DMS79 treated with DMSO at 0.1 percent for 48 hours (cell line): ENCODE results near the gene SLC37A2.

Experiments used
- DNase-seq: peaks from one replicate; lab custom pipeline; 2025; lab: John Stamatoyannopoulos, UW

Gene SLC37A2

GRCh38 chr11:125111001-125111342 lies 47.9 kb downstream of the SLC37A2 start:
- peak; percentile 77 for DNase-seq

GRCh38 chr11:125111343-125112207 lies 48.5 kb downstream of the SLC37A2 start, which contains the start of gene TMEM218:
Gene TMEM218, minus strand, starts transcription at chr11:125111626. Its CDS starts 9,385 bp downstream, at chr11:125102241.
- DNase-seq: peak; percentile 99

DNA sequence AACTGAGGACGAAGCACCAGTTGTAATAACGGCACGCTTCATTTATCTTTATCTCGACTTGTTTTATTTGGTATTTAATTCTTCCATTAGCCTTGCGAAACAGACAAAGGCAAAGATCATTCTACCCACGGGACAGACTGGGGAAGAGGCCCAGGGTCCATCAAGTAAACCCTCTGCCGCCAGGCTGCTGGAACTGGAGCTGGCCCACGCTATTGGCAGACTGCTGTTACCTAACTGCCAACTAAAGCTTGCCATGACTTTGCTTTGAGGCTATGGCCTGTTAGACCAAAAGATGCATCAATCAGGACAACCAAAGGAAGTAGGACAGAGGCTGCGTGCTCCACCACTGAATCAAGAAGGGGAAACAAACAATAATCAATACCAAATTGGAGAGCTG lies 49.1 kb downstream of the SLC37A2 start:
- DNase-seq: no peak

DNA sequence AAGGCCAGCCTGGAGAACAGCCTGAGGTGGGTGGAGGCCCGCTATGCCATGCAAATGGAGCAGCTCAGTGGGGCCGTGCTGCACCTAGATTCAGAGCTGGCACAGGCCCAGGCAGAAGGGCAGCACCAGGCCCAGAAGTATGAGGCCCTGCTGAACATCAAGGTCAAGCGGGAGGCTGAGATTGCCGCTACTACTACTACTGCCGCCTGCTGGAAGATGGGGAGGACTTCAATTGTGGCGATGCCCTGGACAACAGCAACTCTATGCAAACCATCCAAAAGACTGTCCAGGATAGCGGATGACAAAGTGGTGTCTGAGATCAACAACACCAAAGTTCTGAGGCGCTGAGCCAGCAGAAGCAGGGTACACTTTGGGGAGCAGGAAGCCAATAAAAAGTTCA lies 51.4 kb downstream of the SLC37A2 start:
- no peak for DNase-seq

- DNase-seq: no peak
Observed at GRCh38 chr11:125117429-125117828, 54.3 kb downstream of the SLC37A2 start.

GRCh38 chr11:125123194-125123946 lies 60.3 kb downstream of the SLC37A2 start:
- DNase-seq: no peak

DNA sequence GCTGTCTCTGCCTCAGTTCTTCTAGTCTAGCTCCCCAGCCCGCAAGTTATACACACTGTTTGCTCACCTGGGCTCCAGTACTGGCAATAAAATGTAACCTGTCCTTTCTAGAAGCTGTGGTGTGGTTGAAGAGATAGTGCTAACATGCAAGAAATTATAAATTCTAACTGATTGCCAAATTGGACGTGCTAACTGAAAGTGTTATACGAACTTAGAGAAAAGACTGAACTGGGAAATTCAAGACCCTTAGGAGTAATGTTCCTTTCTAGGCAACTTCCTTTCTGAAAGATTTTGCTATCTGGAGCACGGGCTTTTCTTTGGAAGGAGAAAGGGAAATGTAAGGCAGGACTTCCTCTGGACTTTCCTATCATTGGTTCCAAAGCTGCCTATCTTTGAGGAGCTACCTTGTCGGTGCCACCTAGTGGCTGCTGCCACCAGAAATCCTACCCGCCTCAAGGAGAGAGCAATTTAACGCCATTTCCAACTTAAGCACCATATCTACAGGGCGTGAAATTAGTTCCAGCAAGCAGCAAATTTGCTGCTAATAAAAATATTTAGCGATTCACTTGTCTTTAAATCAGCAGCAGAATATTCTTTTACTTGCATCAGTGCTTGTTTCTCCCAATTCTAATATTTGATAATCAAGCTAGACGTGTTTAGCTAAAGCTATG lies 61.0 kb downstream of the SLC37A2 start:
- peak; percentile 66 for DNase-seq

- no peak for DNase-seq
Observed at GRCh38 chr11:125124618-125124992, 61.5 kb downstream of the SLC37A2 start.

DNA sequence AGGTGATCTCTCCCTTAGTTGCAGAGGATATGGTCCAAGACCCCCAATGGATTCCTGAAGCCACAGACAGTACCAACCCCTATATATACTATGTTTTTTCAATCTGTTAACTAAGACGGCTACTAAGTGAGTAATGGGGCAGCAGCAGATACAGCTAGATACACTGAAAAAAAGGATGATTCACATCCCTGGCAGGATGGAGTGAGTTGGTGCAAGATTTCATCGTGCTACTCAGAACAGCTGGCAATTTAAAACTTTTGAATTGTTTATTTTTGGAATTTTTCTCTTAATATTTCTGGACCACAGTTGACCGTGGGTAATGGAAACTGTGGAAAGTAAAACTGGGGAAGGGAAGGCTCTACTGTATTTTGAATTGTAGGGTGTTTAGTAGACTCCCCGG lies 65.3 kb downstream of the SLC37A2 start:
- no peak for DNase-seq

DNA sequence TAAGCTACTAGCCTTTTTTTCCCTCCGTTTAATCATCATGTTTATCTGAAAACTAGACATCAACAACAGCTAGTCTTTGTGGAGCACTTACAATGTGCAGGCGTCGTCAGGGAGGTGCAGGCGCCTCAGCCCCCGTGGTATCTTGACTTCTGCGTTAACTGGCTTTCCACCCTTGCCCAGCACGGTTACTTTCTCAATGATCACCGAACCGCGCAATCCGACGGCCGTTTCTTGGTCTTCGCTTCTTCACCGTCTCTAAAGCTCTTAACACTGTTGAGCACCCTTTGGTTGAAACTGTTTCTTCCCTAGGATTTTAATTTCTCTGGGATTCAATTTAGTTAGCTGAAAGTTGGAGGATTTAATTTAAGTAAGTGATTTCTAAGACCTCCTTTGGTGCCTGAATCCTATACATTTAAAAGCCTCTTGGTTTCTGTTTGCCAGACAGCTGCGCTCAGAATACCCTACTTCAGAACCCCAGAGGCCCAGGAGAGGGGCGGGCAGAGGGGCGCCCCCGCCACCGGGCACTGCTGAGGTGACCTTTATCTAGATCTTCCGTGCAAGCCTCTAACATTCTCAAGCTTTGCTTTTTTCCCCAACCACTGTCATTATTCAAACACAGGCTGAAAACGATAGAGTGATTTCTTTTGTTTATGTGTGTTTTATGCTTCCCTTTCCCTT lies 66.3 kb downstream of the SLC37A2 start:
- peak; percentile 38 for DNase-seq

- no peak for DNase-seq
Observed at GRCh38 chr11:125132071-125132470, 69.0 kb downstream of the SLC37A2 start.

DNA sequence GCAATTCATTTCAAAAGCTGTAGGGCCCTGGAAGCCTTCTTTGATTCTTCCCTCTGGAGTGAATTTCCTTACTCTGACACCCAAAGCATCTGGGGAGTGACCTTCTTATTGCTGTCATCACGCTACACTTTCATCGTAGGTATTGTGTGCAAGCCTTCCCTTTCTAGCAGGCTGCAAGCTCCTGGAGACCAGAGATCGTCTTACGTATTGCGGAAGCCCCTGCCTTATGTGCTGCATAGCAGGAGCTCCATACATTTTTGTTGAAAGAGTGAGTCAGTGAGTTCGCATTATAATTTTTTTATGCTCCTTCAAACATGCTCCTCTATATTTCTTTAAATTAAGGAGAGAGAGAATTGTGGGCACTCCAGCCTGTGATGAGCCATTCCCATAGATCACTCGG lies 69.5 kb downstream of the SLC37A2 start:
- DNase-seq: no peak

- DNase-seq: no peak
Observed at GRCh38 chr11:125136001-125136400, 72.9 kb downstream of the SLC37A2 start.

- no peak for DNase-seq
Observed at GRCh38 chr11:125138966-125139365, 75.9 kb downstream of the SLC37A2 start.

DNA sequence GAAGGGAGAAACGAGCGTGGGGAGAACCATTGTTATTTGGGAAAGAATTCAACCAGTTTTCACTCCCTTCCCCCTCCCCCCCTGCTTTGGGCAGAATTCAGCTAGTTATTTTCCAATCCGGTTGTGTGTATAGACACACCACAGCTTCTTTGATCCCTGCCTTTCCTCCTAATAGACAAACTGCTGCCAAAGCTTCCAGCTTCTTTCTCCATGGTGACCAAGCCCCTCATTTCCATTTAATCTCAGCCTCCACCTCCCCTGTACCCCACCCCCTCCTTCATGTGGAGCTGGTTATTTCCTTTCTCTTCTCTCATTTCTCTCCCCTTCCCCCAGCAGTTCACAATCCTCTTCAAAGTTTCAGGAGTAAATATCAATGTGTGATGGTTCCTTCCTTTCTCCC lies 76.7 kb downstream of the SLC37A2 start:
- no peak for DNase-seq
